UCSD-AML1 (cell line): ENCODE data around the gene RTN4RL2.

ENCODE experiments used
- DNase-seq: peaks from one replicate; lab custom pipeline; 2025; ENCODE audit not compliant: unreplicated experiment; lab: John Stamatoyannopoulos, UW

The RTN4RL2 gene

GRCh38 chr11:57460022-57460757 lies at the start of gene RTN4RL2:
Gene RTN4RL2 (plus strand): TSS chr11:57460528. CDS start chr11:57460866, 338 bp downstream.
- DNase-seq, result peak; percentile 62

- no peak for DNase-seq
These were observed 46.6 kb upstream of the RTN4RL2 start for GRCh38 chr11:57413681-57414080.

GRCh38 chr11:57414612-57415212 lies 45.6 kb upstream of the RTN4RL2 start:
- no peak for DNase-seq

GRCh38 chr11:57416436-57416835 lies 43.9 kb upstream of the RTN4RL2 start:
- no peak for DNase-seq

- DNase-seq, result no peak
These were observed 43.3 kb upstream of the RTN4RL2 start for GRCh38 chr11:57417056-57417455.

GRCh38 chr11:57418131-57418530 lies 42.2 kb upstream of the RTN4RL2 start:
- DNase-seq, result no peak

DNA sequence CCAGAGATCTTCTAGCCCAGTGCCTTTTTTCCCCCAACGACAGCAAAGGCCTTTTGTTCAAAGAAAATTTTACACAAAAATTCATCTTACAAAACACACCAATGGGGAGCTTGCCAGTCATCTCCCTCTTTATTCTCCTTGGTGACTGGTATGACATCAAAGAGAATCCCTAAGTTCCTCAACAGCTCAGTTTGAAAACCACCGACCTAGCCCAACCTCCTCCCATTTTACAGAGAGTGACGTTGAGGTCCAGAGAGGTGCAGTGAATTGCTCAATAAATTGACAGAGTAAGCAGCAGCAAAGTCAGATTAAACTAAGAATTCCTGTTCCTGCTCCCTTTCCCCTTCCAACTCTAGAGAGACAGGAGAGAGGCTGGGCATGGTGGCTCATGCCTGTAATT lies 41.2 kb upstream of the RTN4RL2 start:
- DNase-seq, result no peak

GRCh38 chr11:57421066-57421465 lies 39.3 kb upstream of the RTN4RL2 start:
- no peak for DNase-seq

DNA sequence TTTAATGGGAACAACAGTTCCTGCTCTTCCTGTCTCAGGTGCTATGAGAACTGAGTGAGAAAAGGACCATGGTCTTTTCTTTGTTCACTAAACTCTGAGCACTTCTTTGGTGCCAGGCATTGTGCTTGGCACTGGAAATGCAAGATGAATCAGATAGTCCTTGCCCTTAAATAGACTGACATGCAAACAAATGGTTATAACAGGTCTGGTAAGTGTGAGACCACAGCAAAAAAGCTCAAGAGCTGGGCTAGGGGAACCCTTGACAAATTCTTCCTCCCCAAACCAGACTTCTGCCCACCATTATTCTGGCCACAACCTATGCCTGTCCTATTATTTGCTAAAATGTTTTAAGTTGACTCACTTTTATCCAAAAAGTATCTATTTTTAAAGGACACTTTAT lies 38.5 kb upstream of the RTN4RL2 start:
- DNase-seq, result no peak

DNA sequence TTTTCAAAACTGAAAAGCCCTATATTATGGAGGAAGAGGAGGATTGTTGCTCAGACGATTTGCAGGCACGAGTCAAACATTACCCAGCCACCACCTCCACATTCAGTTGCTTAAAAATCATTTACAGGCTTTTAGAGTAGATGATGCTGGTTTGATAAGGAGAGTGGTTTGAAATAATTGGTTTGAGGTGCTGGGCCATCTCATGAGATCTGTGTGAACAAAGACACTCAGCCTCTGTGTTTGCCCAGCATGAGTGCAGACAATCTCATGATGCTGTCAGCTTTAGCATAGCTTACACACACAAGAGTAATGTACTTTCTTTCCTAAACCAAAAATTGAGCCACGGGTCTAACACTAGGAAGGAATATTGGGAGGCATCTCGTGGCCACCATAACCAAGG lies 37.7 kb upstream of the RTN4RL2 start:
- no peak for DNase-seq

DNA sequence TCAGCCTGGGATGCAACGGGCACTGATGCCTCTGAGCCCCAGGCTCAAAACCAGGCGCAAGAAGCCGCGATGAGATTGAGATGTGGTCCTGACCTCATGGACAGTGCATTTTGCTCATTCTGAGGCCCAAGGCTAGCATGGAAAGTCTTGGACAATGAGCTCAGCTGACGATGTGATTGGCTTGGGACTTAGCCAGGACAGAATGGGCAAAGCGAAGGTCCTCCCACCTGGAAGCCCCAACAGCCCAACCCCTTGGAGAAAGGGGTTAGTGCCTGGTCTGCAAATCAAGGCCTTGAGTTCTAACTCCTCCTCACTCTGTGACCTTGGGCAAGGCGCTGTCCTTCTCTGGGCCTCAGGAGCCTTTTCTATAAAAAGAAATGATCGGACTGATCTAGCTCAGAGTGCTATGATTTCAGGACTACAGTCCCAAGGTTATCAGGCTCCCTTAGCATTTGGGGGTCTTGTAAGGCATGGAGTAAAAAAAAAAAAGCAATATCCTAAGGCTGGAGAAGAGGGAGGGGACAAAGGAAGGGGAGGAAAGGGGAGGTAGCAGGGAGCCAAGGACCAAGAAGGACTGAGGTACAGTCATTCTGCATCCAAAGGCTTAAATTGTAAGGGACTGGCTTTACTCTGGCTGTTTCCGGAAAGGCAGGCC lies 36.1 kb upstream of the RTN4RL2 start:
- no peak for DNase-seq

- peak; percentile 88 for DNase-seq
These were observed 35.4 kb upstream of the RTN4RL2 start for GRCh38 chr11:57424792-57425564.

GRCh38 chr11:57425565-57426438 lies 34.5 kb upstream of the RTN4RL2 start:
- DNase-seq, result peak; percentile 39

DNA sequence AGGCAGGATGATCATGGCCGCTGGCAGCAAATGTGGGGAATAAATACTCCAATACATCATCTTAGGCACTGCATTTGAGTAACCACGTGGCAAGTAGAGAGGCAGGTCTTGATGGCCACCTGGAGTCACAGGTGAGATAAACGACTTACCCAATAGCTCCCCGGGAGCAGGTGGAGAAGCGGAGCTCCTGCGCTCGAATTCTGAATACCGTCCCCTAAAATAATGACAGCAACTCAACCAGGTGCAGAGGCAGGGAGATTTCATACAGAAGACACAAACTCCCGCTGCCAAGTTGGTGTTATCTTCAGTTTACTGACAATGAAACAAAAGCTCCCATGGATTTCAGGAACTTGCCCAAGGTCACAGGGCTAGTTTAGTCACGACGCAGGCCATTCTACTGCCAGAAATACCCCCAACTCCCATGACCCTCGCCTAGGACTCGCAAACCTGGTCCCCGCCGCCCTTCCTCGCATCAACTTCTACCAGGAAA lies 33.8 kb upstream of the RTN4RL2 start:
- no peak for DNase-seq

DNA sequence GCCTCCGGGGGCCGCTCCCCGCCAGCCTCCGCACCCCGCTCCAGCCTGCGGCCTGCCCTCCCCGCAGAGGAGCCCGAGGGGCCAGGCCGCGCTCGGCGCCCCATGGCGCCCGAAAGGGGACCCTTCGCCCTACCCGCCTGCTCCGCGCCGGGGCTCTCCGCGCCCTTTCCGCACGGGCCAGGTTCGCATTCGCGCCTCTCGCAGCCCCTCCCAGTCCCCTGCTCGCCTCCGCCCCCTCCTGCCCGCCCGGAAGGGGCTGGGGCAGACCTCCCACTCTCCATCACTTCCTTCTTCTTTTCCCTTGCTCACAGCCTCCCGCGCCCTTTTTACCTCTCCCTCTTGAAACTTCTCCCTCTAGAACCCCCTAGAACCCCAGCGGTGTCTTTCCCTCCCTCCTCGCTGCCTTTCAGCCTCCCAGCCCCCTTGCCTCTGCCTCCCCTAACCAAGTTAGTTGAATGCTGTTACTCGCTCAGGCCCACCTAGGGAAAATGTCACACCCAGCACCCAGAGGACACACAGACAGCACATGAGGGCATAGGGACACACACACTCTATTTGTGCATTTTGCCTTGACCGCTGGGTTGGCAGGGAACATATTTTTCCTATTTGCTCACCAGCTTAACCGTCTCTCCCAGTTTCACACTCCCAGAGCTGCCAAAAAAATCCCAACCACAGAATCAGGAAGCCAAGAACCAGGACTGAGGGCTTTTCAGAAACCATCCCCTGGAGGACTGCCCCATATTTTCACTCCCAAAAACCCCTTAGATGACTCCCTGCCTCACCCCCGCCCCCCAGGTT lies 33.2 kb upstream of the RTN4RL2 start, which contains the start of gene SLC43A3:
Gene SLC43A3, minus strand, starts transcription at position 193 of the 798 bp plus-strand sequence. CDS start 949 bp downstream, outside the sequence.
- peak; percentile 88 for DNase-seq

- DNase-seq, result no peak
These were observed 32.6 kb upstream of the RTN4RL2 start for GRCh38 chr11:57427727-57428082.

GRCh38 chr11:57428643-57429042 lies 31.7 kb upstream of the RTN4RL2 start:
- DNase-seq, result no peak

- DNase-seq, result no peak
These were observed 30.4 kb upstream of the RTN4RL2 start for GRCh38 chr11:57429946-57430345.

- DNase-seq, result peak; percentile 31
These were observed 29.4 kb upstream of the RTN4RL2 start for GRCh38 chr11:57430952-57431351.
